GM13976 (cell line): ENCODE data around the gene TMEM234.
"Not testable (repeated sequence)": the region's sequence is repeated elsewhere in the genome, so short reads cannot be mapped to it uniquely, and the experiment has no call there.

ENCODE experiments used
- DNase-seq: peaks from one replicate; pipeline ENCODE4 v3.0.0; 2012; ENCODE audit warnings: low spot score
- in situ Hi-C: fragments of 300-500 bp; cut with MboI; formaldehyde crosslinking; loops from one replicate; pipeline ENCODE4 v1.12.0; 2022; ENCODE audit warnings: low sequenced_read_pairs, mixed read lengths, inconsistent platforms; ENCODE audit not compliant: unreplicated experiment
- TF ChIP-seq, protein P1 (sequence below): IDR thresholded peaks from 2 replicates; pipeline ENCODE4 v1.5.1; 2012; ENCODE audit warnings: borderline replicate concordance, mild to moderate bottlenecking; ENCODE audit not compliant: insufficient read depth; ENCODE audit errors: extremely low read depth, missing control alignments, control extremely low read depth

TMEM234 gene

DNA sequence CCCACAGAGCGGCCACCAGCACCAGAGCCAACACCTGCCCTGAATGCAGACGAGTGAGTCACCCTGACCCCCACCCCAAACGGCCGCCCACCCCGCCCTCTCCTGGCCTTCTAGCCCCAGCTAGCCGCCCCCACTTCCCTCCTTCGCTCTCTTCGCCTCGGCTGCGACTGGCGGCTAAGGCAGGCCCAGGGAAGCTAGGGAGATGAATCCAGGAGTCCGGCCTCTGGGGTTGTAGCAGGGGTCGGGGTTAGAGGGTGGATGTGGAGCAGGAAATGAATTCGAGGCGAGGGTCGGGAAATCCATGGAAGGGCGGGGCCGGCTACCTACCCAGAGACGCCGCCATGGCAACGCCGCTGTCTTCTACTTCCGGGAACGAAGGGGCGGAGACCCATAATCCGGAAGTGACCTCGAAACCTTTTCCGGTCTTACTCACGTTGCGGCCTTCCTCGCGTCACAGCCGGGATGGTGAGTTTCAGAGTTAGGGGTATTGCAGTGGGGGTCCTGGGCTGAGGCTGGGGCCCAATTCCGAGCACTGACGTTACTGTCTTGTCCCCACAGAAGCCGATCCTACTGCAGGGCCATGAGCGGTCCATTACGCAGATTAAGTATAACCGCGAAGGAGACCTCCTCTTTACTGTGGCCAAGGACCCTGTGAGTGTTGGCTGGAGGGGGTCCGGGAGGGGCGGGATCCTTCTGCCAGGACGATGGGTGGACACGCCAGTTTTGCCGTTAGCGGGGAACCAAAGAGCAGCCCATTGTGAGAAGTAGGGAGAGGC is at the start of gene TMEM234, which contains the start of gene EIF3I:
Gene TMEM234, minus strand, starts transcription at position 374 of the 776 bp plus-strand sequence. Its CDS starts 31 bp downstream, at position 343.
Gene EIF3I, plus strand, starts transcription at position 428 of the 776 bp plus-strand sequence. Its CDS starts 35 bp downstream, at position 463.
- peak; percentile 97 for DNase-seq
- TF ChIP-seq, protein P1, sequence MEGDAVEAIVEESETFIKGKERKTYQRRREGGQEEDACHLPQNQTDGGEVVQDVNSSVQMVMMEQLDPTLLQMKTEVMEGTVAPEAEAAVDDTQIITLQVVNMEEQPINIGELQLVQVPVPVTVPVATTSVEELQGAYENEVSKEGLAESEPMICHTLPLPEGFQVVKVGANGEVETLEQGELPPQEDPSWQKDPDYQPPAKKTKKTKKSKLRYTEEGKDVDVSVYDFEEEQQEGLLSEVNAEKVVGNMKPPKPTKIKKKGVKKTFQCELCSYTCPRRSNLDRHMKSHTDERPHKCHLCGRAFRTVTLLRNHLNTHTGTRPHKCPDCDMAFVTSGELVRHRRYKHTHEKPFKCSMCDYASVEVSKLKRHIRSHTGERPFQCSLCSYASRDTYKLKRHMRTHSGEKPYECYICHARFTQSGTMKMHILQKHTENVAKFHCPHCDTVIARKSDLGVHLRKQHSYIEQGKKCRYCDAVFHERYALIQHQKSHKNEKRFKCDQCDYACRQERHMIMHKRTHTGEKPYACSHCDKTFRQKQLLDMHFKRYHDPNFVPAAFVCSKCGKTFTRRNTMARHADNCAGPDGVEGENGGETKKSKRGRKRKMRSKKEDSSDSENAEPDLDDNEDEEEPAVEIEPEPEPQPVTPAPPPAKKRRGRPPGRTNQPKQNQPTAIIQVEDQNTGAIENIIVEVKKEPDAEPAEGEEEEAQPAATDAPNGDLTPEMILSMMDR = no peak
- in situ Hi-C loops = no loop called here

DNA sequence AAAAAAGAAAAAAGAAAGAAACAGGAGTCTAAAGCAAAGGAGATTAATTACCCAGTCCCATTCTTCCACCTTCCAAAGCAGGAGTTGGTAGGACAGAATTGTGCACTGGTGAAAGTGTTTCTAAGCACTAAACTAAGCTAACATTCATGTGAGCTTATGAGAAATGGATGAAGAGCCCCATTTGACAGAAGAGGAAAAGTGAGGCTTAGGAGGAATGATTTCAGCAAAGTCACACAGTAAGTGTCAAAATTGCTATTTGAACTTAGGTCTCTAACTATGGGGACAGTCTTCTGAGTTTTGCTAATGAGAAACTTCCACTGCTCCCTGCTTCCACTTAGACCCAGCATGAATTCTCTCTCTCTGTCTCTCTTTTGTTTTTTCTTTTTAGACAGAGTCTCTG is 47.6 kb upstream of the TMEM234 start:
- DNase-seq = no peak
- TF ChIP-seq, protein P1 = no peak
- in situ Hi-C loops = no loop called here

DNA sequence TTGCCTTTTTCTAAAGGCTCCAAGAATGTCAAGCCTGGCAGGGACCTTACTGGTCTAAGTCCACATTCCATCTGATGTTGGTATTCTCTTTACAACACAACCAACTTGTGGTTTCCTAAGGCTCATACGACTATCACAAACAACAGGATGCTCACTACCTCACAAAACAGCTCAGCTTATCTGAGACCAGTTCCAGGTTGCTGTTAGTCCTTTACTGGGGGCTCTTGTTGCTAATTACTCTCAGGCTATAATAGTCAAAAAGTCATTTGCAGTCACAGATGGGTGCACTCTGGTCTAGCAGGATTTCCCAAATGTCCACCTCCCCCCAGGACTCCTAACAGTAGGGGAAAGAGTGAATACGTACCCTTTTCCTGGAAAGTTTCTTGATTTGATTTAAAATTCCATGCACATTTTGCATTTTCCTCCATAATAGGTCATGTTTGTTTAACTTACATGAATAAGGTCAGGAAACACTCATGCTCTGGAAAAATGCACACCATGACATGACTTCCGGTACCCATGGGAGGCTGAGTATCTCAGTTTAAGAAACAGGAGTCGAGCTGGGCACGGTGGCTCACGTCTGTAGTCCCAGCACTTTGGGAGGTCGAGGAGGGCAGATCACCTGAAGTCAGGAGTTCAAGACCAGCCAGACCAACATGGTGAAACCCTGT is 44.9 kb upstream of the TMEM234 start:
- no peak for DNase-seq
- TF ChIP-seq, protein P1 = no peak
- in situ Hi-C loops = no loop called here

DNA sequence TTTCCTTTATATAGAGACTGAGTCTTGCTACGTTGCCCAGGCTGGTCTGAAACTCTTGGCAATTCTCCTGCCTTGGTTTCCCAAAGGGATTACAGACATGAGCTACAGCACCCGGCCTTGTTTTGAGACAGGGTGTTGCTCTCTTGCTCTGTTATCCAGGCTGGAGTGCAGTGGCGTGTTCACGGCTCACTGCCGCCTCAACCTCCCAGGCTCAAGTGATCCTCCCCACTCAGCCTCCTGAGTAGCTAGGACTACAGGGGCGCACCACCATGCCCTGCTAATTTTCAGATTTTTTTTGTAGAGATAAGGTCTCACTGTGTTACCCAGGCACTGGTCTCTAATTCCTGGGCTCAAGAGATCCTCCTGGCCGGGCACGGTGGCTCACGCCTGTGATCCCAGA is 43.7 kb upstream of the TMEM234 start:
- no peak for DNase-seq
- in situ Hi-C loops = no loop called here
- TF ChIP-seq, protein P1 = no peak

DNA sequence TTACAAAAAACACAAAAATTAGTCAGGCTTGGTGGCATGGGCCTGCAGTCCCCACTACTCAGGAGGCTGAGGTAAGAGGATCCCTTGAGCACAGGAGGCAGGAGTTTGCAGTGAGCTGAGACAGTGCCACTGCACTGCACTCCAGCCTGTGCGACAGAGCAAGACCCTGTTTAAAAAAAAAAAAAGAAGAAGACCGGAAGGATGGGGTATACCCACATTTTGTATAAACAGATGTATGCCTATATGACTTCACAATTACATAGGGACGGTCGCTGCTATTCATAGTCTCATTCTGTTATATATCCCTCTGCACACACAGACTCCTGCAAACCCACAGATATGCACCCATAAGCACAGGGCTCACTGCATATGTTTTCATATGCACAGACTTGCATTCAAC is 41.6 kb upstream of the TMEM234 start:
- DNase-seq = no peak
- in situ Hi-C loops = no loop called here

DNA sequence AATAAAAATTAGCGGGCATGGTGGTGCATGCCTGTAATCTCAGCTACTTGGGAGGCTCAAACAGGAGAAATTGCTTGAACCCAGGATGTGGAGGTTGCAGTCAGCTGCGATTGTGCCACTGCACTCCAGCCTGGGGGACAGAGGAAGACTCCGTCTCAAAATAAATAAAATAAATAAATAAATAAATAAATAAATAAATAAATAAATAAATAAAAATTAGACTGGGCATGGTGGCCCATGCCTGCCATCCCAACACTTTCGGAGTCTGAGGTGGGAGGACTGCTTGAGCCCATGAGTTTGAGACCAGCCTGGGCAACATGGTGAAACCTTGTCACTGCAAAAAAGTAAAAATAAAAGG is 41.1 kb upstream of the TMEM234 start:
- DNase-seq, in situ Hi-C loops: not testable (repeated sequence)

More for the DNA sequence above, 41.6 kb upstream of the TMEM234 start:
- TF ChIP-seq, protein P1 = no peak

DNA sequence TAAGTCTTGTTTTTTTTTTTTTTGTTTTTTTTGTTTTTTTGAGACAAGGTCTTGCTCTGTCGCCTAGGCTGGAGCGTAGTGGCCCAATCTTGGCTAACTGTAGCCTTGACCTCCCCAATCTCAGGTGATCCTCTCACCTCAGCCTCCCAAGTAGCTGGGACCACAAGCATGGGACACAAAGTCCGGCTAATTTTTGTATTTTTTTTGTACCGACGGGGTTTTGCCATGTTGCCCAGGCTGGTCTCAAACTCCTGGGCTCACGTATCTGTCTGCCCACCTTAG is 35.0 kb upstream of the TMEM234 start:
- TF ChIP-seq, protein P1 = no peak
- in situ Hi-C loops = no loop called here
- no peak for DNase-seq
